Endothelial cell of umbilical vein (primary cell): Measurements from ENCODE around the gene DHX34. TPM values are rescaled to one million over a fixed set of nuclear protein-coding genes. Genes with fewer than 3 reads are reported as not detected.

Experiments used
- BruUV-seq: library from RNA; stranded (reverse); fragments of 400-500 nt; replicated peaks from 2 replicates; lab custom pipeline; 2021; lab: Mats Ljungman, UMichigan
- CTCF ChIA-PET: fragments of 300-600, 350-600 bp; sonication (Branson Sonifier 250); formaldehyde crosslinking; loops from one replicate; lab custom pipeline; 2021; ENCODE audit warnings: antibody characterized with exemption, inconsistent platforms; lab: Charles Lee
- POLR2A ChIA-PET: fragments of 300-600, 350-600 bp; sonication (Branson Sonifier 250); formaldehyde crosslinking; loops from one replicate; lab custom pipeline; 2021; ENCODE audit warnings: antibody characterized with exemption, inconsistent platforms; lab: Charles Lee
- DNase-seq: peaks from one replicate; pipeline ENCODE4 v3.0.0-alpha.2; 2011; ENCODE audit warnings: low read depth, low spot score
- FAIRE-seq: peaks from 2 replicates; lab custom pipeline; 2011; peaks lifted over from hg19 to GRCh38; lab: Jason Lieb, UNC
- H2AFZ ChIP-seq: 2 replicates; pipeline ENCODE4 v1.6.0; 2012; ENCODE audit warnings: low read depth, low read length, control low read depth, inconsistent platforms
- H3K27ac ChIP-seq: 2 replicates; pipeline ENCODE4 v1.5.1; 2011; ENCODE audit warnings: low read depth, mild to moderate bottlenecking, control low read depth, low read length, moderate library complexity; ENCODE audit not compliant: insufficient read depth
- H3K27me3 ChIP-seq, 2 experiments: 2 replicates each; pipeline versions ENCODE4 v1.6.0 to v1.6.1; 2011; ENCODE audit warnings: low read length in 2 of 2, mixed read lengths in 1 of 2; ENCODE audit not compliant: control insufficient read depth in 2 of 2, insufficient read depth in 2 of 2
- H3K36me3 ChIP-seq, 2 experiments: 2 replicates in 1 of 2; 3 replicates in 1 of 2; pipeline ENCODE4 v1.5.1; 2011; ENCODE audit warnings: low read length in 2 of 2, mild to moderate bottlenecking in 1 of 2, moderate library complexity in 1 of 2; ENCODE audit not compliant: control insufficient read depth in 2 of 2, insufficient read depth in 2 of 2; ENCODE audit errors: extremely low read depth in 1 of 2
- H3K4me1 ChIP-seq: 3 replicates; pipeline ENCODE4 v1.5.1; 2011; ENCODE audit warnings: mild to moderate bottlenecking, low read length; ENCODE audit not compliant: control insufficient read depth, insufficient read depth; ENCODE audit errors: extremely low read depth
- H3K4me2 ChIP-seq: 2 replicates; pipeline ENCODE4 v1.6.1; 2011; ENCODE audit warnings: low read length, control low read depth, mixed read lengths; ENCODE audit not compliant: insufficient read depth
- H3K4me3 ChIP-seq, 3 experiments: fragments of 200-600 bp in 1 of 3; sonication (generic), shearing (Covaris generic) in 1 of 3; replicated peaks in 1 of 3; 2 replicates each; pipeline ENCODE4 v1.5.1; 2011 to 2016; ENCODE audit warnings: control low read depth in 3 of 3, low read length in 3 of 3, mild to moderate bottlenecking in 2 of 3, inconsistent platforms in 1 of 3, low read depth in 1 of 3, moderate library complexity in 1 of 3; ENCODE audit not compliant: insufficient read depth in 1 of 3
- H3K79me2 ChIP-seq: 2 replicates; pipeline ENCODE4 v1.6.0; 2012; ENCODE audit warnings: low read length, inconsistent platforms; ENCODE audit not compliant: control insufficient read depth, insufficient read depth
- H3K9ac ChIP-seq: replicated peaks from 2 replicates; pipeline ENCODE3; 2011; ENCODE audit warnings: low read length, control low read depth; ENCODE audit not compliant: insufficient read depth; ENCODE audit errors: extremely low read depth
- H3K9me1 ChIP-seq: replicated peaks from 3 replicates; pipeline ENCODE4 v1.6.0; 2011; ENCODE audit warnings: mild to moderate bottlenecking, low read length; ENCODE audit not compliant: control insufficient read depth, insufficient read depth; ENCODE audit errors: extremely low read depth
- H3K9me3 ChIP-seq: replicated peaks from 2 replicates; pipeline ENCODE4 v1.5.1; 2012; ENCODE audit warnings: low read length, inconsistent platforms; ENCODE audit not compliant: control insufficient read depth, insufficient read depth
- H4K20me1 ChIP-seq: replicated peaks from 2 replicates; pipeline ENCODE3; 2011; ENCODE audit warnings: mild to moderate bottlenecking, low read length; ENCODE audit not compliant: control insufficient read depth, insufficient read depth; ENCODE audit errors: extremely low read depth
- CTCF ChIP-seq, 2 donors: IDR thresholded peaks; 1 replicate in 1 of 2; 2 replicates in 1 of 2; pipeline ENCODE4 v1.5.1; 2011; ENCODE audit warnings: low read length in 2 of 2, mild to moderate bottlenecking in 2 of 2, moderate library complexity in 2 of 2, control low read depth in 1 of 2, inconsistent platforms in 1 of 2, low read depth in 1 of 2; ENCODE audit not compliant: insufficient read depth in 1 of 2; ENCODE audit errors: extremely low read depth in 1 of 2
- EZH2 ChIP-seq: IDR thresholded peaks from 2 replicates; pipeline ENCODE4 v1.6.1; 2012; ENCODE audit warnings: borderline replicate concordance, low read depth, mild to moderate bottlenecking, moderate library complexity, low read length, inconsistent platforms; ENCODE audit not compliant: severe bottlenecking
- FOS ChIP-seq: IDR thresholded peaks from 2 replicates; pipeline ENCODE4 v1.6.1; 2011; ENCODE audit warnings: mild to moderate bottlenecking, low read length, moderate library complexity, borderline replicate concordance; ENCODE audit not compliant: insufficient read depth
- GATA2 ChIP-seq: IDR thresholded peaks from 2 replicates; pipeline ENCODE4 v1.7.0; 2011; ENCODE audit warnings: low read depth, mild to moderate bottlenecking, moderate library complexity, mixed read lengths, low read length; ENCODE audit not compliant: insufficient read length, insufficient read depth
- MAX ChIP-seq: IDR thresholded peaks from 2 replicates; pipeline ENCODE4 v1.6.1; 2011; ENCODE audit not compliant: insufficient read depth, insufficient read length
- MYC ChIP-seq: IDR thresholded peaks from one replicate; pipeline ENCODE4 v1.6.1; 2011; ENCODE audit warnings: mild to moderate bottlenecking, low read depth, low read length
- POLR2A ChIP-seq: IDR thresholded peaks from 2 replicates; pipeline ENCODE4 v1.6.1; 2012; ENCODE audit warnings: low read depth, mild to moderate bottlenecking, control low read depth, low read length
- POLR2AphosphoS5 ChIP-seq: IDR thresholded peaks from 2 replicates; pipeline ENCODE4 v1.6.1; 2012; ENCODE audit warnings: low read depth, mild to moderate bottlenecking, control low read depth, low read length, moderate library complexity; ENCODE audit not compliant: insufficient read depth
- dilution Hi-C: fragments of 300-500 bp; cut with MboI; formaldehyde crosslinking; loops from one replicate; pipeline ENCODE4 v1.15.0; 2019; ENCODE audit warnings: low sequenced_read_pairs; ENCODE audit not compliant: extremely low pct_ligation_motif_present
- intact Hi-C: fragments of 100-400 bp; cut with micrococcal nuclease; formaldehyde crosslinking; loops from one replicate; pipeline ENCODE4 v1.10.0; 2022
- polyA plus RNA-seq, 4 experiments: library from polyadenylated mRNA; depleted of rRNA in 3 of 4; stranded (reverse) in 3 of 4; unstranded in 1 of 4; fragments of >200 nt; gene quantifications; 2 replicates each; pipeline versions ENCODE4 v1.2.1 to v1.2.3, GENCODE V29; 2011 to 2012; ENCODE audit warnings: missing spikeins in 1 of 4
- total RNA-seq: library from RNA; stranded (reverse); gene quantifications from 2 replicates; pipeline ENCODE4 v1.2.3, GENCODE V29; 2021

Gene DHX34
- total and polyA plus RNA-seq, 2 donors (not counting 3 experiments of a cell fraction or from before 2014, with no cell fraction given) = 12.8 to 20.7 TPM

- Histone ChIP-seq H3K36me3 (peaks cover 7 to 66% of the 10 kb centered on the region in 2 experiments), H3K9me3 (no peaks in the 10 kb centered on the region), H3K9ac (no peak overlapping the region), H3K9me1 (no peaks in the 10 kb centered on the region), H3K4me1 (no peaks in the 10 kb centered on the region), H3K79me2 (no peaks in the 10 kb centered on the region), H3K27me3 (no peaks in the 10 kb centered on the region), H4K20me1 (no peaks in the 10 kb centered on the region), H2AFZ (no peak overlapping the region), H3K4me2 (no peak overlapping the region), H3K27ac (no peak overlapping the region), H3K4me3 (no peak overlapping the region)
- dilution Hi-C loops = no loop called here
- DNase-seq (no peak), FAIRE-seq (no peak)
- intact Hi-C loops = no loop called here
- CTCF ChIA-PET = no interaction called here
- POLR2A ChIA-PET = no interaction called here
- no TSS peak for BruUV-seq
- TF ChIP-seq POLR2A (no peak), FOS (no peak), MYC (no peak), MAX (no peak), EZH2 (no peak), CTCF (IDR thresholded peaks at IDR 0.05; ENCODE audit: extremely low read depth in 1 of 2, insufficient read depth in 1 of 2, low read depth in 1 of 2, low read length in 2 of 2) (no peak), GATA2 (no peak), POLR2AphosphoS5 (no peak)
Measured at GRCh38 chr19:47379381-47379938, 30.3 kb downstream of the DHX34 start.
